PC-3 (cell line): ENCODE results near the gene CLCA2. TPM values are rescaled to one million over a fixed set of nuclear protein-coding genes. Genes with fewer than 3 reads are reported as not detected.

Experiments used
- ATAC-seq: fragments of 200-7000 bp; cut with Tn5 transposase; 2 replicates; pipeline ENCODE4 v1.9.1; 2020; ENCODE audit warnings: mild to moderate bottlenecking, moderate library complexity
- BruUV-seq: library from RNA; stranded (reverse); fragments of 400-500 nt; replicated peaks from 2 replicates; lab custom pipeline; 2021; lab: Mats Ljungman, UMichigan
- CTCF ChIA-PET: fragments of 300-600 bp; sonication (Branson Sonifier 250); formaldehyde crosslinking; loops from one replicate; lab custom pipeline; 2022; ENCODE audit warnings: antibody characterized with exemption; lab: Charles Lee
- POLR2A ChIA-PET: fragments of 300-600 bp; sonication (Branson Sonifier 250); formaldehyde crosslinking; loops from one replicate; lab custom pipeline; 2022; ENCODE audit warnings: antibody characterized with exemption; ENCODE audit not compliant: unreplicated experiment; lab: Charles Lee
- DNase-seq: peaks from one replicate; pipeline ENCODE4 v3.0.0-alpha.2; 2015
- H2AFZ ChIP-seq: fragments of 300-600 bp; sonication (generic); 2 replicates; pipeline ENCODE4 v1.6.0; 2016; ENCODE audit warnings: antibody characterized with exemption, low read length
- H3F3A ChIP-seq: fragments of 300-600 bp; sonication (generic); one replicate; pipeline ENCODE4 v1.6.0; 2017; ENCODE audit warnings: antibody characterized with exemption, low read length, control low read depth, mild to moderate bottlenecking; ENCODE audit not compliant: unreplicated experiment
- H3K27ac ChIP-seq: fragments of 300-600 bp; sonication (generic); 2 replicates; pipeline ENCODE4 v1.5.1; 2016; ENCODE audit warnings: mild to moderate bottlenecking, low read length
- H3K27me3 ChIP-seq: fragments of 300-600 bp; sonication (generic); 2 replicates; pipeline ENCODE4 v1.6.1; 2016; ENCODE audit warnings: low read length, mixed read lengths
- H3K36me3 ChIP-seq: fragments of 300-600 bp; sonication (generic); 2 replicates; pipeline ENCODE4 v1.6.1; 2016; ENCODE audit warnings: low read depth, mixed run types, low read length, mixed read lengths
- H3K4me1 ChIP-seq: fragments of 300-600 bp; sonication (generic); 2 replicates; pipeline ENCODE4 v1.5.1; 2016; ENCODE audit warnings: low read length; ENCODE audit not compliant: insufficient read depth
- H3K4me2 ChIP-seq: fragments of 300-600 bp; sonication (generic); 2 replicates; pipeline ENCODE4 v1.6.0; 2016; ENCODE audit warnings: low read length
- H3K4me3 ChIP-seq: fragments of 300-600 bp; sonication (generic); 2 replicates; pipeline ENCODE4 v1.5.1; 2016; ENCODE audit warnings: mild to moderate bottlenecking, low read length, mixed read lengths
- H3K79me2 ChIP-seq: fragments of 300-600 bp; sonication (generic); 2 replicates; pipeline ENCODE4 v1.6.1; 2017; ENCODE audit warnings: low read length, mixed read lengths
- H3K9ac ChIP-seq: fragments of 300-600 bp; sonication (generic); 2 replicates; pipeline ENCODE4 v1.6.0; 2016; ENCODE audit warnings: mild to moderate bottlenecking, low read length
- H3K9me2 ChIP-seq: fragments of 300-600 bp; sonication (generic); replicated peaks from 2 replicates; pipeline ENCODE4 v1.6.1; 2016; ENCODE audit warnings: mixed run types, low read length, mixed read lengths
- H3K9me3 ChIP-seq: fragments of 300-600 bp; sonication (generic); 2 replicates; pipeline ENCODE4 v1.6.1; 2016; ENCODE audit warnings: low read length, mixed read lengths
- H4K20me1 ChIP-seq: fragments of 300-600 bp; sonication (generic); 2 replicates; pipeline ENCODE4 v1.6.1; 2016; ENCODE audit warnings: low read length, mixed read lengths
- EZH2 ChIP-seq: fragments of 300-600 bp; sonication (generic); IDR thresholded peaks from one replicate; pipeline ENCODE4 v1.6.1; 2017; ENCODE audit warnings: antibody characterized with exemption, mild to moderate bottlenecking, low read length; ENCODE audit not compliant: unreplicated experiment
- EZH2phosphoT487 ChIP-seq: fragments of 300-600 bp; sonication (generic); IDR thresholded peaks from 2 replicates; pipeline ENCODE4 v1.6.1; 2018; ENCODE audit warnings: mild to moderate bottlenecking, antibody characterized with exemption, low read length, borderline replicate concordance
- intact Hi-C: fragments of 100-400 bp; cut with micrococcal nuclease; formaldehyde crosslinking; loops from 2 replicates; pipeline ENCODE4 v1.9.0; 2023
- total RNA-seq: library from RNA; depleted of rRNA; stranded (reverse); fragments of >200 nt; gene quantifications from 2 replicates; pipeline ENCODE4 v1.2.3, GENCODE V29; 2014
- TF ChIP-seq, protein P1 (sequence below): fragments of 300-600 bp; sonication (generic); conservative IDR thresholded peaks from 2 replicates; pipeline ENCODE4 v1.5.1; 2017; ENCODE audit warnings: antibody characterized with exemption, low read depth, mild to moderate bottlenecking, low read length

CLCA2 gene
- total RNA-seq, 1 experiment from 2014 or later, result 0.22 TPM

GRCh38 chr1:86447198-86447790 lies 23.3 kb downstream of the CLCA2 start:
- Histone ChIP-seq H3K9me3 (no peaks in the 10 kb centered on the region), H3K4me2 (no peak overlapping the region), H3K27me3 (no peaks in the 10 kb centered on the region), H3K4me3 (no peak overlapping the region), H3K9me2 (no peaks in the 10 kb centered on the region), H3K36me3 (no peaks in the 10 kb centered on the region), H3K4me1 (peaks cover 12% of the 10 kb centered on the region), H4K20me1 (no peaks in the 10 kb centered on the region), H3K9ac (no peak overlapping the region), H2AFZ (no peak overlapping the region), H3K27ac (no peak overlapping the region), H3K79me2 (no peaks in the 10 kb centered on the region), H3F3A (no peaks in the 10 kb centered on the region)
- DNase-seq (no peak), ATAC-seq (no peak)
- POLR2A ChIA-PET, result no interaction called here
- CTCF ChIA-PET, result no interaction called here
- intact Hi-C loops, result no loop called here
- BruUV-seq, result no TSS peak
- TF ChIP-seq EZH2phosphoT487, result no peak
- TF ChIP-seq EZH2, result no peak
- TF ChIP-seq, protein P1, sequence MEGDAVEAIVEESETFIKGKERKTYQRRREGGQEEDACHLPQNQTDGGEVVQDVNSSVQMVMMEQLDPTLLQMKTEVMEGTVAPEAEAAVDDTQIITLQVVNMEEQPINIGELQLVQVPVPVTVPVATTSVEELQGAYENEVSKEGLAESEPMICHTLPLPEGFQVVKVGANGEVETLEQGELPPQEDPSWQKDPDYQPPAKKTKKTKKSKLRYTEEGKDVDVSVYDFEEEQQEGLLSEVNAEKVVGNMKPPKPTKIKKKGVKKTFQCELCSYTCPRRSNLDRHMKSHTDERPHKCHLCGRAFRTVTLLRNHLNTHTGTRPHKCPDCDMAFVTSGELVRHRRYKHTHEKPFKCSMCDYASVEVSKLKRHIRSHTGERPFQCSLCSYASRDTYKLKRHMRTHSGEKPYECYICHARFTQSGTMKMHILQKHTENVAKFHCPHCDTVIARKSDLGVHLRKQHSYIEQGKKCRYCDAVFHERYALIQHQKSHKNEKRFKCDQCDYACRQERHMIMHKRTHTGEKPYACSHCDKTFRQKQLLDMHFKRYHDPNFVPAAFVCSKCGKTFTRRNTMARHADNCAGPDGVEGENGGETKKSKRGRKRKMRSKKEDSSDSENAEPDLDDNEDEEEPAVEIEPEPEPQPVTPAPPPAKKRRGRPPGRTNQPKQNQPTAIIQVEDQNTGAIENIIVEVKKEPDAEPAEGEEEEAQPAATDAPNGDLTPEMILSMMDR, result no peak

DNA sequence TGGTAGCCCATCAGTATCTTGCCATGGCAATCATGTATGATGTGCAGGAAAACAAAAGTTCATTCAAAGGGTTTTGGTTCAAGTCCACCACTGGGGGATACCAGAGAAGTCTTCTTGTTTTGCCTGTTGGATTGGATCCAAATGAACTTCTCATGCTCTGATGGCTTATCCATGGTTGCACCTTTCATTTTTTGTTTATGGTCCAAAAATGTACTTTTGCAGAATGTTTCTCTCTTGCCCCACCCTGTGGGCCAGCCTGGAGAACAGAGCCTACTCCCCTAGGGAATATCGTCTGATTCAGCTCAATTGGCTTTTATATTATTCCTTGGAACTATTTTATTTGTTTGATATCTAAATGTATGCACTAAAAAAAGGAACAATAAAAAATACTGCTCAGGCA lies 24.7 kb downstream of the CLCA2 start:
- Histone ChIP-seq H3K4me2 (no peak overlapping the region), H3K27me3 (no peaks in the 10 kb centered on the region), H3K27ac (no peak overlapping the region), H3K79me2 (no peaks in the 10 kb centered on the region), H3K36me3 (no peaks in the 10 kb centered on the region), H3K4me1 (peaks cover 12% of the 10 kb centered on the region), H3K9me3 (no peaks in the 10 kb centered on the region), H3K4me3 (no peak overlapping the region), H4K20me1 (no peaks in the 10 kb centered on the region), H3K9ac (no peak overlapping the region), H3K9me2 (no peaks in the 10 kb centered on the region), H3F3A (no peaks in the 10 kb centered on the region), H2AFZ (no peak overlapping the region)
- no TSS peak for BruUV-seq
- ATAC-seq (no peak), DNase-seq (no peak)
- intact Hi-C loops, result no loop called here
- CTCF ChIA-PET, result no interaction called here
- TF ChIP-seq, protein P1, result no peak
- TF ChIP-seq EZH2 (no peak), EZH2phosphoT487 (no peak)
- POLR2A ChIA-PET, result no interaction called here

GRCh38 chr1:86449103-86449502 lies 25.1 kb downstream of the CLCA2 start:
- no peak overlapping the region for H3K4me3 ChIP-seq

More at GRCh38 chr1:86449103-86449502, 25.1 kb downstream of the CLCA2 start:
- ChIA-PET POLR2A (interaction anchor here (0.5 kb wide), 1 partner anchor 34 kb away, joined by 3 read pairs; no protein-coding TSS in a partner anchor), CTCF (no interaction called here)
- H3F3A ChIP-seq, result no peaks in the 10 kb centered on the region
- DNase-seq, result no peak
- TF ChIP-seq, protein P1, result no peak
- TF ChIP-seq EZH2, result no peak
- no peak for TF ChIP-seq EZH2phosphoT487
- no peaks in the 10 kb centered on the region for H3K27me3 ChIP-seq
- H3K79me2 ChIP-seq, result no peaks in the 10 kb centered on the region
- no peak overlapping the region for H3K4me2 ChIP-seq
- no peaks in the 10 kb centered on the region for H3K36me3 ChIP-seq
- intact Hi-C loops, result no loop called here
- H3K27ac ChIP-seq, result no peak overlapping the region
- no peaks in the 10 kb centered on the region for H4K20me1 ChIP-seq
- H3K9ac ChIP-seq, result no peak overlapping the region
- no peak overlapping the region for H2AFZ ChIP-seq
- H3K9me3 ChIP-seq, result no peaks in the 10 kb centered on the region
- ATAC-seq, result no peak
- BruUV-seq, result no TSS peak
- H3K9me2 ChIP-seq, result no peaks in the 10 kb centered on the region
- H3K4me1 ChIP-seq, result peaks cover 12% of the 10 kb centered on the region
